A549 (cell line): ENCODE data around the gene ZNF423. TPM values are rescaled to one million over a fixed set of nuclear protein-coding genes. Genes with fewer than 3 reads are reported as not detected.

Source experiments
- ATAC-seq, 2 experiments: fragments of 200-7000 bp in 1 of 2; fragments of >200 bp in 1 of 2; cut with Nextera tagmentation in 1 of 2; cut with Tn5 transposase in 1 of 2; 3 replicates each; pipeline versions ENCODE4 v1.8.0 to v1.9.1; 2018 to 2020; ENCODE audit warnings: mild to moderate bottlenecking in 1 of 2, moderate library complexity in 1 of 2
- CTCF ChIA-PET: fragments of 300-600 bp; sonication (Branson Sonifier 250); formaldehyde crosslinking; extraction: SDS; loops from one replicate; lab custom pipeline; 2021; ENCODE audit warnings: antibody characterized with exemption, inconsistent platforms; lab: Yijun Ruan, JAX
- POLR2A ChIA-PET: fragments of 350-600 bp; formaldehyde crosslinking; extraction: SDS; loops from one replicate; lab custom pipeline; 2021; ENCODE audit warnings: antibody characterized with exemption, inconsistent platforms; lab: Yijun Ruan, JAX
- DNase-seq, 2 experiments: peaks; one replicate each; pipeline versions ENCODE4 v3.0.0 to v3.0.0-alpha.2; 2011 to 2016; ENCODE audit warnings: low read depth in 1 of 2, low spot score in 1 of 2
- FAIRE-seq: peaks from 2 replicates; lab custom pipeline; 2011; peaks lifted over from hg19 to GRCh38; lab: Jason Lieb, UNC
- H3K27ac ChIP-seq, 2 experiments: fragments of >200 bp; sonication (Bioruptor Twin); formaldehyde crosslinking; 3 replicates each; pipeline ENCODE4 v1.5.1; 2016 to 2017
- H3K4me1 ChIP-seq: fragments of >200 bp; sonication (Bioruptor Twin); formaldehyde crosslinking; 3 replicates; pipeline ENCODE4 v1.6.1; 2016
- H3K4me2 ChIP-seq: fragments of >200 bp; sonication (Bioruptor Twin); formaldehyde crosslinking; 3 replicates; pipeline ENCODE4 v1.6.1; 2016
- H3K4me3 ChIP-seq: fragments of >200 bp; sonication (Bioruptor Twin); formaldehyde crosslinking; 3 replicates; pipeline ENCODE4 v1.5.1; 2016
- H3K9me3 ChIP-seq: fragments of >200 bp; sonication (Bioruptor Twin); formaldehyde crosslinking; 3 replicates; pipeline ENCODE4 v1.6.1; 2016
- BCL3 ChIP-seq: fragments of >200 bp; sonication (Bioruptor Twin); formaldehyde crosslinking; IDR thresholded peaks from 3 replicates; pipeline ENCODE4 v1.6.1; 2016
- BHLHE40 ChIP-seq: IDR thresholded peaks from 2 replicates; pipeline ENCODE4 v1.6.1; 2012; ENCODE audit warnings: low read depth, low read length, inconsistent platforms
- CBX2 ChIP-seq: fragments of 200-600 bp; sonication (generic); IDR thresholded peaks from 2 replicates; pipeline ENCODE4 v1.6.1; 2016; ENCODE audit warnings: low read depth, mild to moderate bottlenecking, borderline replicate concordance
- CEBPB ChIP-seq, 2 experiments: fragments of >200 bp in 1 of 2; sonication (Bioruptor Twin) in 1 of 2; formaldehyde crosslinking in 1 of 2; IDR thresholded peaks; 2 replicates each; pipeline ENCODE4 v1.6.1; 2012 to 2016
- EHMT2 ChIP-seq: fragments of 200-600 bp; sonication (generic); IDR thresholded peaks from 2 replicates; pipeline ENCODE4 v1.6.1; 2016; ENCODE audit warnings: antibody characterized with exemption, low read depth, mild to moderate bottlenecking, moderate library complexity
- FOSB ChIP-seq: fragments of 250-450 bp; sonication (Bioruptor Pico); IDR thresholded peaks from 2 replicates; pipeline ENCODE4 v1.5.0; 2020; ENCODE audit warnings: mild to moderate bottlenecking, moderate library complexity
- FOXS1 ChIP-seq: fragments of 250-450 bp; sonication (Bioruptor Pico); IDR thresholded peaks from 2 replicates; pipeline ENCODE4 v1.5.0; 2020; ENCODE audit warnings: mild to moderate bottlenecking, moderate library complexity
- HDAC2 ChIP-seq: fragments of 200-600 bp; sonication (generic); IDR thresholded peaks from 2 replicates; pipeline ENCODE4 v1.6.1; 2016
- HEYL ChIP-seq: fragments of 250-450 bp; sonication (Bioruptor Pico); IDR thresholded peaks from 2 replicates; pipeline ENCODE4 v1.8.0; 2021; ENCODE audit warnings: mild to moderate bottlenecking, moderate library complexity
- HMGXB4 ChIP-seq: fragments of 250-450 bp; sonication (Bioruptor Pico); IDR thresholded peaks from 2 replicates; pipeline ENCODE4 v1.5.0; 2021; ENCODE audit warnings: mild to moderate bottlenecking, moderate library complexity, borderline replicate concordance
- HOXB5 ChIP-seq: fragments of 250-450 bp; sonication (Bioruptor Pico); IDR thresholded peaks from 2 replicates; pipeline ENCODE4 v1.5.0; 2020; ENCODE audit warnings: mild to moderate bottlenecking, moderate library complexity
- KDM5A ChIP-seq: fragments of 200-600 bp; sonication (generic); IDR thresholded peaks from 2 replicates; pipeline ENCODE4 v1.6.1; 2016; ENCODE audit warnings: antibody characterized with exemption, mild to moderate bottlenecking
- MAFK ChIP-seq: fragments of 450-650 bp; IDR thresholded peaks from 2 replicates; pipeline ENCODE4 v1.6.1; 2014; ENCODE audit not compliant: partially characterized antibody
- MYC ChIP-seq: IDR thresholded peaks from 2 replicates; pipeline ENCODE4 v1.6.1; 2012; ENCODE audit warnings: mild to moderate bottlenecking, inconsistent platforms, low read length, improper control_type of control experiment, borderline replicate concordance
- NFE2L2 ChIP-seq: fragments of 150-350 bp; conservative IDR thresholded peaks from 2 replicates; pipeline ENCODE4 v1.6.1; 2014; ENCODE audit warnings: low read length
- NPAS2 ChIP-seq: fragments of 250-450 bp; sonication (Bioruptor Pico); IDR thresholded peaks from 2 replicates; pipeline ENCODE4 v1.8.0; 2022; ENCODE audit warnings: mild to moderate bottlenecking, moderate library complexity, borderline replicate concordance
- NR3C1 ChIP-seq: fragments of >200 bp; sonication (Bioruptor Twin); formaldehyde crosslinking; IDR thresholded peaks from 3 replicates; pipeline ENCODE4 v1.6.1; 2017
- PBX3 ChIP-seq: IDR thresholded peaks from 2 replicates; pipeline ENCODE4 v1.6.1; 2012
- PHF8 ChIP-seq: fragments of 200-600 bp; sonication (generic); IDR thresholded peaks from 2 replicates; pipeline ENCODE4 v1.6.1; 2016; ENCODE audit warnings: low read depth, mild to moderate bottlenecking, antibody characterized with exemption, moderate library complexity, borderline replicate concordance
- POLR2A ChIP-seq: IDR thresholded peaks from 2 replicates; pipeline ENCODE4 v1.6.1; 2012; ENCODE audit warnings: mild to moderate bottlenecking, low read length
- POLR2AphosphoS2 ChIP-seq: conservative IDR thresholded peaks from 2 replicates; pipeline ENCODE4 v1.6.1; 2012; ENCODE audit warnings: low read length, improper control_type of control experiment, inconsistent platforms
- RARB ChIP-seq: fragments of 250-450 bp; sonication (Bioruptor Pico); IDR thresholded peaks from 2 replicates; pipeline ENCODE4 v1.8.0; 2021; ENCODE audit warnings: mild to moderate bottlenecking, moderate library complexity
- RNF2 ChIP-seq: fragments of 200-600 bp; sonication (generic); IDR thresholded peaks from 2 replicates; pipeline ENCODE4 v1.6.1; 2016; ENCODE audit warnings: low read depth, mild to moderate bottlenecking, antibody characterized with exemption, moderate library complexity, borderline replicate concordance
- SMC3 ChIP-seq: fragments of >200 bp; sonication (Bioruptor Twin); formaldehyde crosslinking; IDR thresholded peaks from 3 replicates; pipeline ENCODE4 v1.6.1; 2018; ENCODE audit warnings: inconsistent platforms
- ZC3H11A ChIP-seq: fragments of 450-650 bp; IDR thresholded peaks from 2 replicates; pipeline ENCODE4 v1.6.1; 2014; ENCODE audit warnings: antibody characterized with exemption, mild to moderate bottlenecking
- WGBS: methylation state at CpG from one replicate; pipeline ENCODE4 v1.1.6; 2017; ENCODE audit errors: missing lambda C conversion rate; 5-methylcytosine and 5-hydroxymethylcytosine counted together
- polyA plus RNA-seq, 4 experiments: library from polyadenylated mRNA; depleted of rRNA in 3 of 4; stranded (reverse); fragments of >200 nt; fragmentation: RNase III in 1 of 4; extraction: RNeasy Plus Mini Kit Qiagen cat#74134 plus additional on column Dnase treatment in 1 of 4; gene quantifications; 2 replicates in 3 of 4; 3 replicates in 1 of 4; pipeline ENCODE4 v1.2.3, GENCODE V29; 2011 to 2017
- TF ChIP-seq, protein P1 (sequence below): fragments of >200 bp; sonication (Bioruptor Twin); formaldehyde crosslinking; IDR thresholded peaks from 2 replicates; pipeline ENCODE4 v1.6.1; 2016

Gene ZNF423
- polyA plus RNA-seq, 2 of the 4 experiments (the other 2 are of a cell fraction), result 0.04 to 0.10 TPM

GRCh38 chr16:49495596-49496355 is 360.1 kb downstream of the ZNF423 start:
- FAIRE-seq (no peak), DNase-seq (no peak), ATAC-seq (no peak)
- ChIA-PET CTCF (interaction anchor here (0.9 to 2.0 kb wide), 4 partner anchors 88 to 426 kb away, joined by 3 to 5 read pairs (median 3); no protein-coding TSS in a partner anchor), POLR2A (no interaction called here)
- no peaks in the 10 kb centered on the region for H3K4me1 ChIP-seq
- no peaks in the 10 kb centered on the region for H3K9me3 ChIP-seq
- H3K27ac ChIP-seq, result no peak overlapping the region
- WGBS, result 30% methylated on average over 10 of the region's 10 CpGs
- TF ChIP-seq SMC3 (no peak), BCL3 (no peak), PHF8 (no peak), EHMT2 (no peak), NFE2L2 (no peak), MYC (no peak), RNF2 (no peak), POLR2AphosphoS2 (no peak)
- TF ChIP-seq, protein P1, sequence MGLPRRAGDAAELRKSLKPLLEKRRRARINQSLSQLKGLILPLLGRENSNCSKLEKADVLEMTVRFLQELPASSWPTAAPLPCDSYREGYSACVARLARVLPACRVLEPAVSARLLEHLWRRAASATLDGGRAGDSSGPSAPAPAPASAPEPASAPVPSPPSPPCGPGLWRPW, result no peak
- no peak overlapping the region for H3K4me2 ChIP-seq
- H3K4me3 ChIP-seq, result no peak overlapping the region

DNA sequence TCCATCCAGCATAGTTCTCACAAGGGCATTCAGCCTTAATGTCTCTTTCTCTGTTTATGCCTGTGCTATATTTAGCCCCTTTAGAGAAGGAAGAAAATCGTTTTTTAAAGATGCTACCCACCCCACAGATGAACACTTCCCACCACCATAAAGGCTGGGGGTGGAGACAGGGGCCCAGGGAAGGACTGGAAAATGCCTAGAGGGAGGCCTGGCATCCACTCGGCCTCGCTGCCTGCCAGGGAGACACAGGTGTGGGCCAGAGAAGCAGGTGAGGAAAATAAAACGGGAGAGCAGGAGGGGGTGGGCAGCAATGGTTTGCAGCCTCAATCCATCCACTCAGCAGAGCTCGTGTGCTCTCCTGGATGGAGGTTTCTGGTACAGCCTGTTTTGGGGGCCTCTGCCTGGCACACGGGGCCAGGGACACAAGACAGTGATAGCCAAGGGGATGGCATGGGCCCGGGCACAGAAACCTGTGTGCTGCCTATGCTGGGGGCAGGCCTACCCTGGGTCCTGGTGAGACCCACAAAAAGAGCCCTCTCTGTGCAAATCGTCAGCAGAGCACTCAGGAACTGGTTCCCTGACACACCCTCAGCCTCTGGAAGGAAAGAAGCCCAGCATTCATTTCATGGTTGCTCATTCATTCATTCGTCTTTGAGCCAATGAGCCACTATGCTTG is 360.9 kb downstream of the ZNF423 start:
- H3K4me3 ChIP-seq, result no peak overlapping the region
- 33% methylated on average over 9 of the region's 9 CpGs for WGBS
- H3K4me1 ChIP-seq, result no peaks in the 10 kb centered on the region
- no peak for TF ChIP-seq CBX2
- TF ChIP-seq NPAS2, result no peak
- TF ChIP-seq FOSB, result no peak
- no peak for TF ChIP-seq RARB (CRISPR knock-in tag)
- no peak for TF ChIP-seq BHLHE40
- no peak for TF ChIP-seq ZC3H11A
- TF ChIP-seq HDAC2, result no peak
- no peak for TF ChIP-seq NR3C1
- CTCF ChIA-PET, result interaction anchor here (0.9 to 2.0 kb wide), 2 partner anchors 87 to 427 kb away, joined by 3 to 5 read pairs; no protein-coding TSS in a partner anchor
- H3K4me2 ChIP-seq, result no peak overlapping the region
- FAIRE-seq, result no peak
- no peaks in the 10 kb centered on the region for H3K9me3 ChIP-seq
- H3K27ac ChIP-seq, result no peak overlapping the region
- no peak for ATAC-seq
- no peak for DNase-seq
- POLR2A ChIA-PET, result no interaction called here

- DNase-seq (no peak), ATAC-seq (no peak), FAIRE-seq (no peak)
- H3K4me2 ChIP-seq, result no peak overlapping the region
- WGBS, result 35% methylated on average over 6 of the region's 7 CpGs
- no peaks in the 10 kb centered on the region for H3K4me1 ChIP-seq
- POLR2A ChIA-PET, result no interaction called here
- no peaks in the 10 kb centered on the region for H3K9me3 ChIP-seq
- no peak overlapping the region for H3K27ac ChIP-seq
- CTCF ChIA-PET, result no interaction called here
- H3K4me3 ChIP-seq, result no peak overlapping the region
- TF ChIP-seq SMC3, result no peak
- TF ChIP-seq POLR2A, result no peak
- no peak for TF ChIP-seq HMGXB4 (CRISPR knock-in tag)
- no peak for TF ChIP-seq CEBPB (IDR thresholded peaks at IDR 0.05)
- TF ChIP-seq KDM5A, result no peak
- TF ChIP-seq PBX3, result no peak
- TF ChIP-seq HOXB5 (CRISPR knock-in tag), result no peak
- no peak for TF ChIP-seq HEYL (CRISPR knock-in tag)
- TF ChIP-seq FOSB, result no peak
- no peak for TF ChIP-seq PHF8
- no peak for TF ChIP-seq RARB (CRISPR knock-in tag)
- TF ChIP-seq MAFK, result no peak
- no peak for TF ChIP-seq FOXS1 (CRISPR knock-in tag)
Observed at GRCh38 chr16:49494474-49494873, 361.4 kb downstream of the ZNF423 start.
